Activated CD8-positive, alpha-beta memory T cell treated with anti-CD3 and anti-CD28 coated beads, Interleukin-2, amount 50 U/mL, for 48 hours (primary cell): ENCODE results near the gene AHCTF1.
A peak's percentile ranks its signal among the peaks of the same experiment; 100 is the strongest.

Source experiments
- DNase-seq: peaks from one replicate; pipeline ENCODE4 v3.0.0-alpha.2; 2020

The AHCTF1 gene

GRCh38 chr1:246931549-246932365 lies at the start of gene AHCTF1:
AHCTF1 (minus strand) TSS chr1:246931948; CDS start chr1:246918370, 13,578 bp downstream.
- DNase-seq, result peak; percentile 93

GRCh38 chr1:246978785-246979184 lies 47.0 kb upstream of the AHCTF1 start:
- no peak for DNase-seq

GRCh38 chr1:246978281-246978680 lies 46.5 kb upstream of the AHCTF1 start:
- DNase-seq, result no peak

- no peak for DNase-seq
Observed at GRCh38 chr1:246971969-246972368, 40.2 kb upstream of the AHCTF1 start.

GRCh38 chr1:246971090-246971721 lies 39.5 kb upstream of the AHCTF1 start:
- DNase-seq, result peak; percentile 76

GRCh38 chr1:246969621-246970020 lies 37.9 kb upstream of the AHCTF1 start:
- no peak for DNase-seq

- no peak for DNase-seq
Observed at GRCh38 chr1:246966502-246966901, 34.8 kb upstream of the AHCTF1 start.

GRCh38 chr1:246959944-246960693 lies 28.4 kb upstream of the AHCTF1 start:
- DNase-seq, result no peak

GRCh38 chr1:246954126-246954525 lies 22.4 kb upstream of the AHCTF1 start:
- no peak for DNase-seq

- no peak for DNase-seq
Observed at GRCh38 chr1:246951413-246951812, 19.7 kb upstream of the AHCTF1 start.

- DNase-seq, result no peak
Observed at GRCh38 chr1:246949956-246950355, 18.2 kb upstream of the AHCTF1 start.

GRCh38 chr1:246947255-246947654 lies 15.5 kb upstream of the AHCTF1 start:
- no peak for DNase-seq

GRCh38 chr1:246946366-246946765 lies 14.6 kb upstream of the AHCTF1 start:
- DNase-seq, result no peak

- no peak for DNase-seq
Observed at GRCh38 chr1:246934765-246935164, 3.0 kb upstream of the AHCTF1 start.

- no peak for DNase-seq
Observed at GRCh38 chr1:246933893-246934292, 2.1 kb upstream of the AHCTF1 start.

- DNase-seq, result no peak
Observed at GRCh38 chr1:246932366-246932700, 585 bp upstream of the AHCTF1 start.

GRCh38 chr1:246930830-246931548 lies 759 bp downstream of the AHCTF1 start:
- DNase-seq, result peak; percentile 74

- DNase-seq, result no peak
Observed at GRCh38 chr1:246925997-246926626, 5.6 kb downstream of the AHCTF1 start.

GRCh38 chr1:246923900-246924299 lies 7.8 kb downstream of the AHCTF1 start:
- no peak for DNase-seq

- DNase-seq, result no peak
Observed at GRCh38 chr1:246923482-246923881, 8.3 kb downstream of the AHCTF1 start.

GRCh38 chr1:246921481-246921880 lies 10.3 kb downstream of the AHCTF1 start:
- DNase-seq, result no peak

GRCh38 chr1:246919902-246920301 lies 11.8 kb downstream of the AHCTF1 start:
- no peak for DNase-seq
